Measurements from ENCODE around the gene LRFN4.

DNA sequence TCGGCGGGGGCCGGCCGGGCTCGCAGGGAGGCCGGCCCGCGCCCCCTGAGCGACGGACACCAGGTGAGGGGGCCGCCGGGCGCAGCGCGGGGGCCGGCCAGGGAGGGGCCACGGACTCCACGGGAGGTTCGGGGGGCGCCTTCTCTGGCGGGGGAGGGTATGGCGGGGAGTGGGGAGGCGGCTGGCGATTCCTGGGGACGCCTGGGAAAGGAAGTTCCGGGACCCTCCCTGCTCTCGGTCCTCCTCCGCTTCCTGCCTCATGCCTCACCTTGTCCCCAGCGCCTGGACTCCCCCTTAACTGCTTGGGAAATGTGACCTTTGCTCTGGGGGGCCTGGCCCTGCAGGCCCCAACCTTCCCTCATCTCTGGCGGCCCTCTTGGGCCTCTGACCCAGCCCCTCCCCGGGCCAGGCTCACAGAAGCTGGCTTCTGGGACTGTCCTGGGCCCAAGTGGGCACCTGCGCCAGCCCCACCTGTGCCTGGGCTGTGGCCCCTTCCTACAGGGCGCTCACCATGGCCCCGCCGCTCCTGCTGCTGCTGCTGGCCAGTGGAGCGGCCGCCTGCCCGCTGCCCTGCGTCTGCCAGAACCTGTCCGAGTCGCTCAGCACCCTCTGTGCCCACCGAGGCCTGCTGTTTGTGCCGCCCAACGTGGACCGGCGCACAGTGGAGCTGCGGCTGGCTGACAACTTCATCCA is 516 bp downstream of the LRFN4 start:
- TF ChIP-seq, protein P1, sequence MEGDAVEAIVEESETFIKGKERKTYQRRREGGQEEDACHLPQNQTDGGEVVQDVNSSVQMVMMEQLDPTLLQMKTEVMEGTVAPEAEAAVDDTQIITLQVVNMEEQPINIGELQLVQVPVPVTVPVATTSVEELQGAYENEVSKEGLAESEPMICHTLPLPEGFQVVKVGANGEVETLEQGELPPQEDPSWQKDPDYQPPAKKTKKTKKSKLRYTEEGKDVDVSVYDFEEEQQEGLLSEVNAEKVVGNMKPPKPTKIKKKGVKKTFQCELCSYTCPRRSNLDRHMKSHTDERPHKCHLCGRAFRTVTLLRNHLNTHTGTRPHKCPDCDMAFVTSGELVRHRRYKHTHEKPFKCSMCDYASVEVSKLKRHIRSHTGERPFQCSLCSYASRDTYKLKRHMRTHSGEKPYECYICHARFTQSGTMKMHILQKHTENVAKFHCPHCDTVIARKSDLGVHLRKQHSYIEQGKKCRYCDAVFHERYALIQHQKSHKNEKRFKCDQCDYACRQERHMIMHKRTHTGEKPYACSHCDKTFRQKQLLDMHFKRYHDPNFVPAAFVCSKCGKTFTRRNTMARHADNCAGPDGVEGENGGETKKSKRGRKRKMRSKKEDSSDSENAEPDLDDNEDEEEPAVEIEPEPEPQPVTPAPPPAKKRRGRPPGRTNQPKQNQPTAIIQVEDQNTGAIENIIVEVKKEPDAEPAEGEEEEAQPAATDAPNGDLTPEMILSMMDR (IDR thresholded peaks at IDR 0.05; ENCODE audit: low read depth, low read length, missing input control) = no peak
- TF ChIP-seq, protein P2, sequence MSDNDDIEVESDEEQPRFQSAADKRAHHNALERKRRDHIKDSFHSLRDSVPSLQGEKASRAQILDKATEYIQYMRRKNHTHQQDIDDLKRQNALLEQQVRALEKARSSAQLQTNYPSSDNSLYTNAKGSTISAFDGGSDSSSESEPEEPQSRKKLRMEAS (IDR thresholded peaks at IDR 0.05) = no peak
- TF ChIP-seq, protein P3, sequence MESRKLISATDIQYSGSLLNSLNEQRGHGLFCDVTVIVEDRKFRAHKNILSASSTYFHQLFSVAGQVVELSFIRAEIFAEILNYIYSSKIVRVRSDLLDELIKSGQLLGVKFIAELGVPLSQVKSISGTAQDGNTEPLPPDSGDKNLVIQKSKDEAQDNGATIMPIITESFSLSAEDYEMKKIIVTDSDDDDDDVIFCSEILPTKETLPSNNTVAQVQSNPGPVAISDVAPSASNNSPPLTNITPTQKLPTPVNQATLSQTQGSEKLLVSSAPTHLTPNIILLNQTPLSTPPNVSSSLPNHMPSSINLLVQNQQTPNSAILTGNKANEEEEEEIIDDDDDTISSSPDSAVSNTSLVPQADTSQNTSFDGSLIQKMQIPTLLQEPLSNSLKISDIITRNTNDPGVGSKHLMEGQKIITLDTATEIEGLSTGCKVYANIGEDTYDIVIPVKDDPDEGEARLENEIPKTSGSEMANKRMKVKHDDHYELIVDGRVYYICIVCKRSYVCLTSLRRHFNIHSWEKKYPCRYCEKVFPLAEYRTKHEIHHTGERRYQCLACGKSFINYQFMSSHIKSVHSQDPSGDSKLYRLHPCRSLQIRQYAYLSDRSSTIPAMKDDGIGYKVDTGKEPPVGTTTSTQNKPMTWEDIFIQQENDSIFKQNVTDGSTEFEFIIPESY (IDR thresholded peaks at IDR 0.05) = no peak
- TF ChIP-seq SP1 (IDR thresholded peaks at IDR 0.05) (no peak), EGR1 (IDR thresholded peaks at IDR 0.05; ENCODE audit: low read depth in 2 of 2) (no peak)

Data from liver (tissue), 3 donors.